Measurements from ENCODE around the gene ZNF268.

ZNF268 gene

DNA sequence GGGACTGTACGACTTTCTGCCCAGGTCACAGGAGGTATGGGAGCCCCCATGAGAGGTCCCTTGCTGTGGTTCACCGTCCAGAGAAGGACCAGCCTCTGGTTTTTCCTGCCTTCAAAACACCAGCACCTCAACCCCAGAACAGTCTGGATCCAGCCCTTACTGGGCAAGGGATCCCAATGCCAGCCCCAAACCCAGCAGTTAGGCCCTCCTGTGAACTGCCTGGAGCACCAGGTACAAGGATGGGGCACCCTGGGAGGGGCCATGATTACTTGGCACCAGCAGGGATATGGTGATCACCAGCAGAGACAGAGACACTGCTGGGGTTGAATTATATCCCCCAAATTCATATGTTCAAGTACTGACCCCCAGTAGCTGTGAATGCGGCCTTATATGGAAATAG lies 34.4 kb downstream of the ZNF268 start (continued):
- no peak for TF ChIP-seq ZNF214 (tag by site-specific recombination; IDR thresholded peaks at IDR 0.05; ENCODE audit: borderline replicate concordance)
- TF ChIP-seq SP2 (tag by site-specific recombination; IDR thresholded peaks at IDR 0.05) = no peak
- no peak for TF ChIP-seq ZNF747 (tag by site-specific recombination; IDR thresholded peaks at IDR 0.05)
- TF ChIP-seq ZSCAN16 (tag by site-specific recombination; IDR thresholded peaks at IDR 0.05) = no peak
- TF ChIP-seq ZFP69B (tag by site-specific recombination; IDR thresholded peaks at IDR 0.05) = no peak
- TF ChIP-seq ZNF529 (tag by site-specific recombination; IDR thresholded peaks at IDR 0.05; ENCODE audit: insufficient replicate concordance) = no peak
- TF ChIP-seq ZNF2 (tag by site-specific recombination; IDR thresholded peaks at IDR 0.05) = no peak
- TF ChIP-seq ZNF530 (tag by site-specific recombination; IDR thresholded peaks at IDR 0.05; ENCODE audit: low read depth) = no peak
- no peak for TF ChIP-seq MEIS1 (CRISPR knock-in tag; IDR thresholded peaks at IDR 0.05; ENCODE audit: borderline replicate concordance)
- TF ChIP-seq, protein P1, sequence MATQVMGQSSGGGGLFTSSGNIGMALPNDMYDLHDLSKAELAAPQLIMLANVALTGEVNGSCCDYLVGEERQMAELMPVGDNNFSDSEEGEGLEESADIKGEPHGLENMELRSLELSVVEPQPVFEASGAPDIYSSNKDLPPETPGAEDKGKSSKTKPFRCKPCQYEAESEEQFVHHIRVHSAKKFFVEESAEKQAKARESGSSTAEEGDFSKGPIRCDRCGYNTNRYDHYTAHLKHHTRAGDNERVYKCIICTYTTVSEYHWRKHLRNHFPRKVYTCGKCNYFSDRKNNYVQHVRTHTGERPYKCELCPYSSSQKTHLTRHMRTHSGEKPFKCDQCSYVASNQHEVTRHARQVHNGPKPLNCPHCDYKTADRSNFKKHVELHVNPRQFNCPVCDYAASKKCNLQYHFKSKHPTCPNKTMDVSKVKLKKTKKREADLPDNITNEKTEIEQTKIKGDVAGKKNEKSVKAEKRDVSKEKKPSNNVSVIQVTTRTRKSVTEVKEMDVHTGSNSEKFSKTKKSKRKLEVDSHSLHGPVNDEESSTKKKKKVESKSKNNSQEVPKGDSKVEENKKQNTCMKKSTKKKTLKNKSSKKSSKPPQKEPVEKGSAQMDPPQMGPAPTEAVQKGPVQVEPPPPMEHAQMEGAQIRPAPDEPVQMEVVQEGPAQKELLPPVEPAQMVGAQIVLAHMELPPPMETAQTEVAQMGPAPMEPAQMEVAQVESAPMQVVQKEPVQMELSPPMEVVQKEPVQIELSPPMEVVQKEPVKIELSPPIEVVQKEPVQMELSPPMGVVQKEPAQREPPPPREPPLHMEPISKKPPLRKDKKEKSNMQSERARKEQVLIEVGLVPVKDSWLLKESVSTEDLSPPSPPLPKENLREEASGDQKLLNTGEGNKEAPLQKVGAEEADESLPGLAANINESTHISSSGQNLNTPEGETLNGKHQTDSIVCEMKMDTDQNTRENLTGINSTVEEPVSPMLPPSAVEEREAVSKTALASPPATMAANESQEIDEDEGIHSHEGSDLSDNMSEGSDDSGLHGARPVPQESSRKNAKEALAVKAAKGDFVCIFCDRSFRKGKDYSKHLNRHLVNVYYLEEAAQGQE (tag by site-specific recombination; IDR thresholded peaks at IDR 0.05) = no peak
- no peak for TF ChIP-seq HOXD13 (CRISPR knock-in tag; IDR thresholded peaks at IDR 0.05; ENCODE audit: borderline replicate concordance)
- no peak for TF ChIP-seq ZFP41 (tag by site-specific recombination; IDR thresholded peaks at IDR 0.05; ENCODE audit: borderline replicate concordance)
- TF ChIP-seq, protein P2, sequence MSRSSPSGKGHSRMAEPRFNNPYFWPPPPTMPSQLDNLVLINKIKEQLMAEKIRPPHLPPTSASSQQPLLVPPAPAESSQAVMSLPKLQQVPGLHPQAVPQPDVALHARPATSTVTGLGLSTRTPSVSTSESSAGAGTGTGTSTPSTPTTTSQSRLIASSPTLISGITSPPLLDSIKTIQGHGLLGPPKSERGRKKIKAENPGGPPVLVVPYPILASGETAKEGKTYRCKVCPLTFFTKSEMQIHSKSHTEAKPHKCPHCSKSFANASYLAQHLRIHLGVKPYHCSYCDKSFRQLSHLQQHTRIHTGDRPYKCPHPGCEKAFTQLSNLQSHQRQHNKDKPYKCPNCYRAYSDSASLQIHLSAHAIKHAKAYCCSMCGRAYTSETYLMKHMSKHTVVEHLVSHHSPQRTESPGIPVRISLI (tag by site-specific recombination; IDR thresholded peaks at IDR 0.05) = no peak
- no peak for TF ChIP-seq OSR2 (tag by site-specific recombination; IDR thresholded peaks at IDR 0.05)
- TF ChIP-seq ZNF843 (tag by site-specific recombination; IDR thresholded peaks at IDR 0.05) = no peak

DNA sequence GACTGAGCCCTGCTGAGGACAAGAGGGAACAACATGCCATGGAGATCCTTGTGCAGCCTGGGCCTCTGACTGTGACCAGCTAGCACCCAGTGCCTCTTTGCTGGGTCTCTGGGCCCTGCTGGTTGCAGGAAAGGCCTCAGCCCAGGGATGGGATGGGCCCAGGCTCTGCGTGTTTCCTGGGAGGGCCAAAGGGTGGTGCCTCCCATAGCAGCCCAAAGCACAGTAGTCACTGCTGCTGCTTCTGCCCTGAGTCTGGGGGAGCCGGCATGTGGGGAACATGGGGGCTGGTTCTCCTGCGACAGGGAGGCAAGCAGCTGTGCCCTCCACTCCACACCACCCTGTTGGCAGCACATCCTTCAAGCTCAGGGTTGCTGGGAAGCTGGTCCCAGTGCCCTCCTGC lies 35.9 kb downstream of the ZNF268 start:
- ChIA-PET CTCF (no interaction called here), POLR2A (no interaction called here)
- Histone ChIP-seq H3K36me3 (ENCODE audit: control insufficient read depth in 2 of 2, insufficient read depth in 1 of 2, low read length in 2 of 2) (no peaks in the 10 kb centered on the region), H3K9me3 (ENCODE audit: control insufficient read depth, insufficient read depth, low read depth, low read length) (peaks cover 2% of the 10 kb centered on the region; the same call in 1 of the 2 replicates), H3K4me1 (ENCODE audit: control insufficient read depth, insufficient read depth, low read length) (no peaks in the 10 kb centered on the region), H3K27ac (ENCODE audit: extremely low read depth, low read depth, low read length) (no peak overlapping the region), H3K4me3 (ENCODE audit: low read depth, low read length) (no peak overlapping the region)
- TF ChIP-seq REPIN1 (tag by site-specific recombination; IDR thresholded peaks at IDR 0.05; ENCODE audit: low read depth) (no peak), ZSCAN16 (tag by site-specific recombination; IDR thresholded peaks at IDR 0.05) (no peak), ZNF610 (tag by site-specific recombination; IDR thresholded peaks at IDR 0.05; ENCODE audit: borderline replicate concordance) (no peak), ZNF561 (tag by site-specific recombination; IDR thresholded peaks at IDR 0.05; ENCODE audit: borderline replicate concordance) (no peak), ZNF112 (tag by site-specific recombination; IDR thresholded peaks at IDR 0.05) (no peak), SP2 (tag by site-specific recombination; IDR thresholded peaks at IDR 0.05) (no peak), ZNF792 (tag by site-specific recombination; IDR thresholded peaks at IDR 0.05) (no peak), ZBTB1 (tag by site-specific recombination; IDR thresholded peaks at IDR 0.05) (no peak), ZNF596 (tag by site-specific recombination; IDR thresholded peaks at IDR 0.05) (no peak), ZBTB8A (tag by site-specific recombination; IDR thresholded peaks at IDR 0.05) (no peak), SETDB1 (IDR thresholded peaks at IDR 0.05; ENCODE audit: insufficient read length, low read length) (no peak), ZNF132 (tag by site-specific recombination; IDR thresholded peaks at IDR 0.05; ENCODE audit: borderline replicate concordance) (no peak), TRIM28 (IDR thresholded peaks at IDR 0.05; ENCODE audit: borderline replicate concordance, low read length) (no peak), ZBTB17 (tag by site-specific recombination; IDR thresholded peaks at IDR 0.05) (no peak), ZBTB7A (tag by site-specific recombination; IDR thresholded peaks at IDR 0.05; ENCODE audit: low read depth) (no peak)
- TF ChIP-seq, protein P3, sequence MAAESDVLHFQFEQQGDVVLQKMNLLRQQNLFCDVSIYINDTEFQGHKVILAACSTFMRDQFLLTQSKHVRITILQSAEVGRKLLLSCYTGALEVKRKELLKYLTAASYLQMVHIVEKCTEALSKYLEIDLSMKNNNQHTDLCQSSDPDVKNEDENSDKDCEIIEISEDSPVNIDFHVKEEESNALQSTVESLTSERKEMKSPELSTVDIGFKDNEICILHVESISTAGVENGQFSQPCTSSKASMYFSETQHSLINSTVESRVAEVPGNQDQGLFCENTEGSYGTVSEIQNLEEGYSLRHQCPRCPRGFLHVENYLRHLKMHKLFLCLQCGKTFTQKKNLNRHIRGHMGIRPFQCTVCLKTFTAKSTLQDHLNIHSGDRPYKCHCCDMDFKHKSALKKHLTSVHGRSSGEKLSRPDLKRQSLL (tag by site-specific recombination; IDR thresholded peaks at IDR 0.05) = no peak

Data from HEK293 (cell line).